ENCODE data around the gene NEXN.

GRCh38 chr1:77845951-77846350 is 42.5 kb upstream of the NEXN start:
- TF ChIP-seq CTCF (IDR thresholded peaks at IDR 0.05; ENCODE audit: insufficient read depth, low read length) = no peak
- no peak for TF ChIP-seq REST (IDR thresholded peaks at IDR 0.05; ENCODE audit: insufficient replicate concordance, low read depth)
- TF ChIP-seq GABPA (IDR thresholded peaks at IDR 0.05; ENCODE audit: low read depth) = no peak
- no peak for TF ChIP-seq POLR2AphosphoS5 (IDR thresholded peaks at IDR 0.05; ENCODE audit: low read depth)

Measured in HL-60 (cell line).